GM12878 (cell line): ENCODE measurements around the gene DMD. TPM values are rescaled to one million over a fixed set of nuclear protein-coding genes. Genes with fewer than 3 reads are reported as not detected.

Experiments
- ATAC-seq: fragments of 200-7000 bp; cut with Tn5 transposase; 3 replicates; pipeline ENCODE4 v1.9.1; 2020; ENCODE audit warnings: mild to moderate bottlenecking, moderate library complexity
- BruUV-seq: library from RNA; stranded (reverse); fragments of 400-500 nt; replicated peaks from 2 replicates; lab custom pipeline; 2021; lab: Mats Ljungman, UMichigan
- CTCF ChIA-PET: fragments of 300-600 bp; sonication (Branson Sonifier 250); formaldehyde crosslinking; extraction: SDS; loops from one replicate; lab custom pipeline; 2021; ENCODE audit warnings: inconsistent platforms; lab: Yijun Ruan, JAX
- POLR2A ChIA-PET: fragments of 350-600 bp; formaldehyde crosslinking; extraction: SDS; loops from one replicate; lab custom pipeline; 2021; ENCODE audit warnings: inconsistent platforms; lab: Charles Lee
- RAD21 ChIA-PET: fragments of 300-600 bp; sonication (Branson Sonifier 250); formaldehyde crosslinking; loops from one replicate; lab custom pipeline; 2023; ENCODE audit warnings: antibody characterized with exemption; ENCODE audit not compliant: unreplicated experiment; lab: Charles Lee
- SMC1A ChIA-PET: fragments of 300-600 bp; sonication (Branson Sonifier 250); formaldehyde crosslinking; loops from one replicate; lab custom pipeline; 2023; ENCODE audit not compliant: unreplicated experiment, uncharacterized antibody; lab: Charles Lee
- DNase-seq: peaks from one replicate; pipeline ENCODE4 v3.0.0-alpha.2; 2011; ENCODE audit warnings: low read depth, low spot score
- FAIRE-seq: peaks from 3 replicates; lab custom pipeline; 2011; peaks lifted over from hg19 to GRCh38; lab: Jason Lieb, UNC
- H2AFZ ChIP-seq: 2 replicates; pipeline ENCODE4 v1.6.0; 2011; ENCODE audit warnings: low read depth, low read length, control low read depth; ENCODE audit not compliant: control insufficient read depth
- H3K27ac ChIP-seq: 2 replicates; pipeline ENCODE4 v1.5.1; 2011; ENCODE audit warnings: control low read depth; ENCODE audit not compliant: control insufficient read depth, insufficient read depth
- H3K27me3 ChIP-seq, 2 experiments: replicated peaks in 1 of 2; 2 replicates each; pipeline versions ENCODE4 v1.6.0 to v1.6.1; 2011; ENCODE audit warnings: low read length in 1 of 2; ENCODE audit not compliant: control insufficient read depth in 2 of 2, insufficient read depth in 2 of 2
- H3K36me3 ChIP-seq, 2 experiments: 2 replicates each; pipeline ENCODE4 v1.5.1; 2011; ENCODE audit warnings: low read length in 1 of 2; ENCODE audit not compliant: control insufficient read depth in 2 of 2, insufficient read depth in 2 of 2
- H3K4me1 ChIP-seq: 2 replicates; pipeline ENCODE4 v1.6.1; 2011; ENCODE audit warnings: mild to moderate bottlenecking, low read length, moderate library complexity, mixed read lengths; ENCODE audit not compliant: control insufficient read depth, insufficient read depth
- H3K4me2 ChIP-seq: 2 replicates; pipeline ENCODE4 v1.6.0; 2011; ENCODE audit warnings: control low read depth; ENCODE audit not compliant: control insufficient read depth, insufficient read depth
- H3K4me3 ChIP-seq: fragments of 200-600 bp; sonication (generic); 2 replicates; pipeline ENCODE4 v1.5.1; 2016
- H3K79me2 ChIP-seq: 2 replicates; pipeline ENCODE4 v1.6.0; 2011; ENCODE audit warnings: low read length; ENCODE audit not compliant: control insufficient read depth, insufficient read depth
- H3K9ac ChIP-seq: 2 replicates; pipeline ENCODE4 v1.8.0; 2011; ENCODE audit warnings: low read length, control low read depth, mixed read lengths; ENCODE audit not compliant: control insufficient read depth, insufficient read depth
- H3K9me3 ChIP-seq: replicated peaks from 3 replicates; pipeline ENCODE4 v1.5.1; 2011; ENCODE audit warnings: mild to moderate bottlenecking, low read length; ENCODE audit not compliant: control insufficient read depth, insufficient read depth
- H4K20me1 ChIP-seq: 2 replicates; pipeline ENCODE4 v1.6.0; 2011; ENCODE audit not compliant: control insufficient read depth, insufficient read depth
- ATF3 ChIP-seq: IDR thresholded peaks from 2 replicates; pipeline ENCODE4 v1.6.1; 2011; ENCODE audit warnings: low read depth, mild to moderate bottlenecking, low read length, moderate library complexity, borderline replicate concordance; ENCODE audit errors: extremely low read depth
- CBX5 ChIP-seq: sonication (generic); IDR thresholded peaks from 2 replicates; pipeline ENCODE4 v1.6.1; 2016; ENCODE audit warnings: low read depth, moderate library complexity, mild to moderate bottlenecking, inconsistent platforms
- EGR1 ChIP-seq, 2 experiments: IDR thresholded peaks; 1 replicate in 1 of 2; 2 replicates in 1 of 2; pipeline ENCODE4 v1.6.1; 2011 to 2012; ENCODE audit warnings: low read depth in 2 of 2, low read length in 2 of 2, borderline replicate concordance in 1 of 2, mild to moderate bottlenecking in 1 of 2, moderate library complexity in 1 of 2
- TCF7 ChIP-seq: IDR thresholded peaks from 2 replicates; pipeline ENCODE4 v1.6.1; 2014; ENCODE audit warnings: antibody characterized with exemption, borderline replicate concordance
- WGBS: methylation state at CpG from one replicate; pipeline ENCODE4 v1.1.6; 2016; ENCODE audit warnings: low lambda C conversion rate; ENCODE audit not compliant: insufficient replicate concordance, insufficient coverage; ENCODE audit errors: missing lambda C conversion rate; 5-methylcytosine and 5-hydroxymethylcytosine counted together
- in situ Hi-C: fragments of 300-500 bp; cut with MboI; formaldehyde crosslinking; loops from 9 replicates; pipeline ENCODE4 v1.14.3; 2018; ENCODE audit warnings: mixed read lengths
- intact Hi-C: fragments of 100-400 bp; cut with micrococcal nuclease; formaldehyde crosslinking; loops from one replicate; pipeline ENCODE4 v1.14.2; 2022; ENCODE audit not compliant: unreplicated experiment
- polyA plus RNA-seq, 11 experiments: library from polyadenylated mRNA; depleted of rRNA in 4 of 11; unstranded in 6 of 11; stranded (reverse) in 5 of 11; fragments of >200 nt; fragmentation: Nextera tagmentation in 4 of 11; fragmentation: Illumina TruSeq in 1 of 11; extraction: Ambion mirVana in 4 of 11; extraction: Trizol in 1 of 11; gene quantifications; 1 replicate in 1 of 11; 2 replicates in 10 of 11; pipeline versions ENCODE4 v1.2.1 to v1.2.3, GENCODE V29; 2011 to 2016; ENCODE audit warnings: inconsistent platforms in 2 of 11, missing spikeins in 2 of 11, low read depth in 1 of 11
- total RNA-seq, 4 experiments: library from RNA; depleted of rRNA in 3 of 4; stranded (reverse); fragments of >200 nt in 3 of 4; fragmentation: Illumina TruSeq in 1 of 4; extraction: Trizol in 1 of 4; gene quantifications; 2 replicates each; pipeline versions ENCODE4 v1.2.1 to v1.2.3, GENCODE V29; 2013 to 2021

Gene DMD
- total and polyA plus RNA-seq, 10 of the 15 experiments (the other 5 are each of a cell fraction or from before 2014, with no cell fraction given): 1.4 to 24.3 (median 4.3) TPM

- H3K27me3 ChIP-seq: no peaks in the 10 kb centered on the region
- ChIA-PET POLR2A (no interaction called here), RAD21 (no interaction called here), CTCF (no interaction called here), SMC1A (no interaction called here)
- no peaks in the 10 kb centered on the region for H3K36me3 ChIP-seq
- no peaks in the 10 kb centered on the region for H3K4me1 ChIP-seq
- no peak overlapping the region for H3K27ac ChIP-seq
- no peak overlapping the region for H2AFZ ChIP-seq
- no peak overlapping the region for H3K9ac ChIP-seq
- TF ChIP-seq ATF3 (no peak), EGR1 (IDR thresholded peaks at IDR 0.05; ENCODE audit: borderline replicate concordance in 1 of 2, low read depth in 2 of 2, low read length in 2 of 2) (no peak), CBX5 (no peak)
- H3K4me2 ChIP-seq: no peak overlapping the region
- H3K4me3 ChIP-seq: no peak overlapping the region
- DNase-seq (no peak), FAIRE-seq (no peak), ATAC-seq (peak; percentile 29; the same call in 1 of the 3 replicates)
- in situ Hi-C loops (no loop called here), intact Hi-C loops (no loop called here)
- 34% methylated on average over 4 of the region's 4 CpGs for whole genome bisulfite sequencing
- H3K9me3 ChIP-seq: no peaks in the 10 kb centered on the region
- no peaks in the 10 kb centered on the region for H4K20me1 ChIP-seq
- no peaks in the 10 kb centered on the region for H3K79me2 ChIP-seq
- no TSS peak for BruUV-seq
Observed at GRCh38 chrX:33183361-33183760, 28.0 kb downstream of the DMD start.

GRCh38 chrX:33178690-33179089, 32.7 kb downstream of the DMD start:
- H3K79me2 ChIP-seq: no peaks in the 10 kb centered on the region
- H3K4me1 ChIP-seq: no peaks in the 10 kb centered on the region
- 39% methylated on average over 1 of the region's 1 CpG for WGBS
- ChIA-PET SMC1A (no interaction called here), POLR2A (no interaction called here), CTCF (no interaction called here)
- ATAC-seq (no peak), FAIRE-seq (no peak), DNase-seq (no peak)
- no peaks in the 10 kb centered on the region for H3K36me3 ChIP-seq
- no TSS peak for BruUV-seq
- H3K4me2 ChIP-seq: no peak overlapping the region
- H3K9ac ChIP-seq: no peak overlapping the region
- no peaks in the 10 kb centered on the region for H4K20me1 ChIP-seq
- in situ Hi-C loops: no loop called here
- H3K27ac ChIP-seq: no peak overlapping the region
- no peaks in the 10 kb centered on the region for H3K27me3 ChIP-seq
- no peak for TF ChIP-seq TCF7
- TF ChIP-seq, all 136 proteins: peak for 0
- Histone ChIP-seq H2AFZ (no peak overlapping the region), H3K4me3 (no peak overlapping the region), H3K9me3 (no peaks in the 10 kb centered on the region)
- intact Hi-C loops: no loop called here
- RAD21 ChIA-PET: no interaction called here
